Skin of body (tissue), 2 donors: ENCODE results near the gene GLI3. TPM values are rescaled to one million over a fixed set of nuclear protein-coding genes. Genes with fewer than 3 reads are reported as not detected.

ENCODE experiments used
- DNase-seq: peaks from one replicate; lab custom pipeline; 2025; lab: John Stamatoyannopoulos, UW
- total RNA-seq: library from RNA; depleted of rRNA; stranded (reverse); fragments of >200 nt; gene quantifications from one replicate; pipeline ENCODE4 v1.2.3, GENCODE V29; 2014

The GLI3 gene
- total RNA-seq, 1 donor from 2014 or later: 23.4 TPM

DNA sequence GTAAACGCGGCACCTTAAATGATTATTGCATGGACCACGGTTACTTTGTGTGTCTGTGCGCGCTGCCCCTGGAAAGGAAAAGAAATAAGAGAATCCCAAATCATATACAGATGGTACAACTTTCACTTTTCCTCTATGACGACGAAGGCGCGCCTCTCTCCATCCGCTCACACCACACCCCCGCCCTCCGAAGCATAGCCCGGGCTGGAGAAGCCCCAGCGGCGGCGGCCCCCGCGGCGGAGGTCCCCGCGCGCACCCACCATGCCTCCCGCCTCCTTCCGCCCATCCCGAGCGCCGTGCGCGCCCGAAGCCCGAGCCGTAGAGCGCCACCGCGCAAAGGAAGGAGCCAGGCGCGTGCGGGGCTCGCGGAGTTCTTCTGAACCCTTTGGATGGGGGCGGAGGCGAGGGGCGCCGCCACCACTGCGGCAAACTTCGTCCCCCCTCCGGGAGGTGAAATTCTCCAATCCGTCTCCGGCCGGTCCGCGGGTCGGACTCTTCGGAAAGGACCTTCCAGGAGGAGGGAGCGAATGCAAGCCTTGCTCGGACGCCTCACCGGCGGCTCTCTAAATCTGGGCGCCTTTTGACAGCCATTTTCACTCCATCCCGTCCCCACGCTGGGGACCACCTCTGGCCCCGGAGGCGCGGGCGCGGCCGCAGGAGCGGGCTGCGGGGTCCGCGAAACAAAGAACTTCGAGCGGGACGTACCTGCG is 588 bp downstream of the GLI3 start:
- peak; percentile 79 for DNase-seq

DNA sequence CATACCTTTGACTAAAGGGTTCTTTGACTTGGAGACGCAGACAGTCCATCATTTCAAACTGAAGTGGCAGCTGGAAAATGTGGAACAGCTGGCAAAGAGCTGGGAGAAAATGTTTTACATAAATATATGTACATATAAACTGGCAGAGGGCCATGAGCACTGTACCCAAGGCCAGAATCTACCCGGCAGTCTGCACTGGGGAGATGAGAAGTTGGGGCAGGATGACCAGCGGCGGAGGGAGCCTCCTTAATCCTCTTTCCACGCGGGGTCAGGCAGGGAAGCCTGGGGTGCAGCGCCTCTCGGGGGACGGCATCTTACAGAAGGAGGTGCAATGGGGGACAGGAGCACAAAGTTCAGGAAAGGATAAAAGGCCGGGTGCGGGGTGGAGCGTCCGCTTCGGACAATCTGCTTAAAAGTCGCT is 1.3 kb downstream of the GLI3 start:
- no peak for DNase-seq

DNA sequence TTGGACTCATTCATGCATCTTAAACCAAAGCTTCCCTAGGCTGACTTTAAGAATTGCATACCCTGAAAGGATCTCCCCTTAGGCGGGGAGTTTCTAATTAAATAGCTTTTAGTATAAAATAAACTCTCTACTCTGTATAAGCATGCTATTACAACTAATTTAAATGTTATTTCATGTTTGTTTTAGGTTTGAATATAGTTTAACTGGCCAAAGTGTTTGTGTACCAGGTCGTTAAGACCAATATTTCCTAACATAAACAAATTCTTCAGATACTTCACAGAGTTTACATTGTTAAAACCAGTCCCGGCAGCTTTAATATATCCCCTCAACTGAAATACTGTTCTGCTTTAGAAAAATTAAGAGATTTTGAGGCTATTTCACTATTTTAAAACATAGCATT is 2.3 kb downstream of the GLI3 start:
- DNase-seq: no peak

DNA sequence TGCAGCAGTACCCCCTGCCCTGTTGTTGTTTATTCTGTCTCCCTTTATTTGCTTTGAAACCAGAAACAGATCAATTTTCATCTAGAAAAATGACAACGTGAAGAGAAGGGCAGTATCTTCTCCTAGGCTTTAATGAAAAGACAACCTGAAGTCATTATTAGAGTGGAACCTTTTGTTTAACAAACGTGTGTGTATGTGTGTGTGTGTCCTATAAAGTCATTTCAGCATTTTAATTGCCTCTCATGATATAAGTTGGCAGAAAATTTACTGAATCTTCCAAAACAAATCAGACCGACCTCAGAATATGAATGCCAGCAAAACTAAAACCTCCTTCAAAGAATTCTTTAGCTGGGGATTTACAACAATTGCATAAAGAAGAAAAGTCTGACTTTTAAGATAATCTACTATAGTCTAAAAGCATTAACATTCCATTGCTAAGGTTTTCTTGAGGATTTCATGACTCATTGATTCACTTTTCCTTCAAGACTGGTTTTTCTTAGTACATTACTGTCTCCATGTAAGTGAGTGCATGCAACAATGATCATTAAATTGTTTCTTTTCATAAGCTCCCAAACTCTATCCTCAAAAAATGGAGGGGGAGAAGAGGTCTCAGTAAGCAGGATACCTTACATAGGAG is 3.2 kb downstream of the GLI3 start:
- DNase-seq: no peak

DNA sequence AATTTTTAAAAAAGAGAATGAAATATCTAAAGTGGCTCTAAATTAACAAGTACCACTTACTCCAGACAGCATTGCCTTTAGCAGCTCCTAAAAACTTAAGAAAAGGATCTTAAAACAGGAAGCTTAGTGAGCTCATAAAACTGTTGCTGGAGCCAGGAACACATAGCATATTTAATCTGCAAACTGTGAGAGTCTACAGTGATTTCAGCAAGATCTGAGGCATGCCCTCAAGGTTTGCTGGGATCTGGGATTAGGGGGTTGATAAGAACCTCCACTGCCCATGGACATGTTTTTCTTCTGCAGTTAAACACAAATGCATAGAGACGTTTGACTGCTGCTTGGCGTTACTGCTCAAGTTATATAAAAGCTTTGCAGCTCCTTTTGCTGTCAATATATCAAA is 3.8 kb downstream of the GLI3 start:
- DNase-seq: peak; percentile 74

DNA sequence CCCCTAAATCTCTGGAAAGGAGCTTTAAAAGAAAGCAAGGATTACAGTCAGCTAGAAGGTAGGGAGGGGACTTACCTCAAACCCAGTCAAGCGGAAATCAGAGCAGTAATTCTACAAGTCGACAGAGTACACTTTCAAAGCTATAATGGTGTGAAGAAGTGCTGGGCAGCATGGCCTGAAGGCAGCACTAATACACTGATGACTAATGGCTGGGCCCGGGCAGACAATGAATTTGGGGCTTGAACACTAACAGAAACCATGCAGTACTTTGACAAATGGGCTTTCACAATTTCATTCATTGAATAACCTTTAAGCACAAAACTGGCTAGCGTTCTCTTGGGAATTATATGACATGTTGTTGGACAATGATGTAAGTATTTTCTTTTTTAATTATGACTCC is 4.7 kb downstream of the GLI3 start:
- DNase-seq: no peak

DNA sequence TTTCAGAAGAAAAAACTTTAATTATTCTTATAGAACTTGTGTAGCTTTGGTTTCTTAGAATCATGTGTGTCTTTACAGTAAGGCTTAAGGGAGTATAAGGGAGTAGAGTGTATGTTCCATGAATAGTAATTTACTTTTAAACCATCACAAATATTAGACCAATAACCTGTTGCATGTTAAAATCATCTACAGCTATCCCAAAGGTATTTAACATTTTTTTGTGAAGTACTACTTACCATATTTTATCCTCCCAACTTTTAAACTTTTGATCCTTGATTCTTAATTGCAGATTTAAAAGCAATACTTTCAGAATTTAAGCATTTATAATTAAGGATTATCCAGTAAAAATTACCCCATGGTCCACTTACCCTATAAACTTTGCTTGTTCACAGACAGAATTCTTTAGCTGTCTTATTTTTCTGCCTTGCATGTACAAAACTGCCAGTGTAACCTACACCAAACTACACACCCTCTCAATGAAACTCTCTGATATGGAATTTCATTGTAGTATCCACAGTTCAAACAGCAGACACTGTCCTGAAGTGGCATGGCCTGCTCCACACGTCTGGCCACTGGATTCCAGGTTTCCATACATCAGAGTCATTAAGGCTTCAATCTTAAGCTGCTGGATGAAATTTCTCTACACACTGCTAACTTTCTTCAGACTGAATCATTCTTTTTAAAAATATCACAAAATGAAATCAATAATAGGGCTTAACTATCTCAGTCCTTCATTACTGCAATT is 5.8 kb downstream of the GLI3 start:
- DNase-seq: no peak

DNA sequence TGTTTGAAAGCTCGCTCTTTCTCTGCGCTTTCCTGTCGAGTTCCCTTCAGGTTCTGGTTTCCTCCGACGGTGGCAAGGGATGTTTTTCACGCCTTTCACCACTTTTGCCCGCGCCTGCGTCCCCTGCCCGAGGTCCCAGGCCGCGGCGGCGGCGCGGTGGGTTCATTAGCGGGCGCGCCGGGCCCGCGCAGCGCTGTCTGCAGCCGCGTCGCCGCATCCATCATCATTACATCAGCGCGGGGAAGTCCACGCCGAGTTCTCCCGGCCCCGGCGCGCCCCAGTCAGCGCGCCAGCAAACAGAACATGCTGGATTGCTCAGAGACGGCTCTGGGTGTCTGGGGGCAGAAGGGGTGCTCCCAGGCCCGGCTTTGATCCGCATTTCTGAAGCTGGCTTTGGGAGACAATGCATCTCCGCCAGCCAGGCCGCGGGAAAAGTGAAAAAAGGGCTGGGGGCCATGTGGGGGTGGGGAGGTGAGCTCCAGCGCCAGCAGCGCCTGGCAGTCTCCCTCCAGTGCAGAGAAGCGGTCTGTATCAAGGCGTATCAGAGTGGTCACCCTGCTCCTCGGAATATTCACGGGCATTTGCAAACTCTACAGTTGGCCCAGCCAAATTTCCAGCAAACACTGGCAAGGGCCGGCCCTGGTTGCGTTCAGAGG is 8.9 kb downstream of the GLI3 start:
- DNase-seq: no peak

DNA sequence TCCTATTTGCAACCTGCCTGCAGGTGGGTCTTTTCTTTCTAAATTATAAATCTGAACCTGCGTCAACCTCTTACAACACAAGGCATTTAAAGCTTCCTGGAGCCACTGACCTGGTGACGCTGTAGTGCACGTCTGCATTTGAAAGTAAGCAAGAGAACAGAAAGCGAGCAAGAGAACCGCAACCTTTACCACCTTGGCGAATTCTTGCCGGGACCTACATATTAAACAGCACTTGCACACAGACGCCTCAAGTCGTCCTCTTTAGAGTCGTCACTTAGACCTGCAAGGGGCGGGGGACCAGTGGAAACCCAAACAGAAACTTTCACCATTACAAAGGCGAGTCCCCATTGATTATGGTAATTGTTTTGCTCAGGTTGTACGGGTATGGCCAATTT is 9.5 kb downstream of the GLI3 start:
- DNase-seq: no peak

DNA sequence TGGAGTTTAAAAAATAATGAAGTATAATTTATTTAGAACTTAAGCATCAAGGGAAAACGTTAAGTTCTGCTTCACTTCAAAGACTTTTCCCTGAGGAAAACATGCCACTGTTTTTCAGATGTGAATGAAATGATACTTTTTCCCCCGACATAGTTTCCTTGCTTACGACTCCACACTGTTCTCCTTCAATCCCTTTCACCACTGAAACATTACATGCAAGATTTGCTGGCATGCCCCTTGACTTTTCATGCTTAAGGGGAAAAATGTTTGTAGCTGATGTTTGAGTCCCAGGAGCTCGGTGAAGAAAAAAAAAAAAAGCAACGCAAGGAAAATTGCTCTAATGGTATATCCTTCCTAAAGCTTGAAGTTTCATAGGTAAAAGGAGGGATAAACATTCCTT is 10.0 kb downstream of the GLI3 start:
- DNase-seq: no peak

DNA sequence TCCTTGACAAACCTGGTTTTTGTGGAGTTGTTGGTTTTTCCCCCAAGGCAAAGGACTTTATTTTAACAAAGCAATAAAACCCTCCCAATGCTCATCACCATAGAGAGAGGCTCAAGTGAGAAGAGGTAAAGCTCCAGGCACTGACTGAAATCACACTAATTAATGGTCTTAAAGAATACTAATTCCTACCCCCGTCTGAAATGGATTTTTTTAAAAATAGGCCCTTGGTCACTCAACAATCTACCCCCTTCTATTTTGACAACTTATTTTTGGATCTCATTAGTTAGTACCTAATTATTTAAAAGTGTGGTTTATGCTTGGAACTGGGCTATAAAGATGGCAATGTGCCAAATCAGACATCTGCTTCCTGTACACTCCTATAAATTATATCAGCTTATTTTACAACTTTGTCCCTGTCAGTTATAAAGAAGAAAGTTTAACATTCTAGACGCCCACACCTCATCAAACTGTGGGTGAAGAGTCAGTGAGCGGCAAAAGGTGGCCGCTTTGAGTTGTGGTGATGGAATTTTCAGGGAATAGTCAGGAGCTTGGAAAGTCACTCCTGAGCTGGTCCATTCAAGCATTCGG is 10.6 kb downstream of the GLI3 start:
- DNase-seq: no peak

DNA sequence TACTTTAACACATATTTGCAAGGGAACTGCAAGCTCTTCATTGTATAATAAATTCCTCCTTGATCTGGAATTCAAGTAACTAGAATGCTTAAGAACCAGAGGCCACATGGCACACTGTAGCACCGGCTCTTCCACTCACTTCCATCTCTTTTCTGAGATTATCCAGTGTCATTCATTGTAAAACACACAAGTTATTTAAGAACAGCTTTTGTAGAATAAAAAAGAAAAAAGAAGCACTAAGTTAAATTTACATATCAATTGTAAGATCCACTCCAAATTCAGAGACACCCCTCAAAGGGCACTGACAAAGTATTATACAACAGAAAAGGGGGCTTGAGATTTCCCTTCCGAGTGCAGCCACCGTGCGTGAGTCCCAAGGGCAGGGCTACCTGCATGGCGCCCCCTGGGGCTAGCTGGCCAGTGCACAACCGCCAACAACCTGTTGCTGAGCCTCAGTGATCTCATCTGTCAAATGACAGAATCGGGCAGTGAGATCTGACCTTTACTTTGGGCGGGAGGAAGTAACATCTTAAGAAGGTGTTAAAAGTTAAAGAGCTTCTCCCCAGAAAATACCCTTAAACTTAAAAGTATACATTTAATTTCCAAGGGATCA is 12.5 kb downstream of the GLI3 start:
- DNase-seq: no peak

DNA sequence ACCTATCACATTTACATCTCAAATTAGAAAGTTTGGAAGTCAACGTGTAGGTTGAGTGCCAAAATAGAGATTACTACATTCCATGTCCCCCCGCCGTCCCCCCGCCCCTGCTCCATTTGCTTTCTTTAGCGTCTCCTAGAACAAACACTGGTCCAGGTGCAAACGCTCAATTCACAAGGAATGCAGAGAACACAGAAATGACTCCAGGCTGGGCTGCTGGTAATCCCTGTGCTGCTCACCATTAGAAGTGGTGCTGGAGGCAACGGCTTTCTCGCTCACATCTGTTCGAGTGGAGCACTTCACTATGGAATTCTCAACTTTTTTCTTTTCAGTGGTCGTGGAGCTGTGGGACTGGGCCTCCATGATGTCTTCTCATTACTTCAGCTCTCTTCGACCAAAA is 14.1 kb downstream of the GLI3 start:
- no peak for DNase-seq

DNA sequence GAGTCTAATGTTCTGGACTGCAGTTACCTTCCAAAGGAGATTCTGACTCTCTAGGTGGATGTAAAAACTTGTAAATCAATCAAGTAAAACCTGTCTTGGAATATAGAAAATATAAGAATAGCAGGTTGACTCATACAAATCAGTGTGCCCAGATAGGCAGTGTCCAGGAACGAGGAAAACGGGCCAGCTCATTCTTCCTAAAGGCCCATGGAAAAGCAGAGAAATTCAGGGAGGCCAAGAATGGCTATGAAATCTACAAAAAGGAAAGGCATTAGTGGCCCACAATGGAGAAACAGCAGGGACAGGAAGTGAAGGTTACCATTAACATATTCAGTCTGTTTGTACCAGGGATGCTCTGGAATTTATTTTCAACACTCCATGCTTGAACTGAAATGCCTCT is 14.9 kb downstream of the GLI3 start:
- no peak for DNase-seq

DNA sequence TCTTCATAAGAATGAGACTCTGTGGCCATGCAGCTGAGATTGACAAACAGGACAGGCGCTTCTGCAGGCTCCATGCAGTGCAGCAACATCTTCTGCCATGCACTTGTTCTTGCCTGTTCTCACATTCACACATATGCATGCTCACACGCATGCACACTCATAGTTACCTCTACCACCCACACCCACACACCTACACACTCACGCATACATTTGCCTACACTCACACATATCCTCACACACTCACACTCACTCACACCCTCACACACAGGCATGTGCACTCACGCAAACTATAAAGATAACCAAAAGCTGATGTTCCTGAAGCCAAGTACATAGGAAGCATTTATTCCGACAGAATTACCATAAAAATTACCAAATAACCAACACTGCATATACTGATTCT is 15.7 kb downstream of the GLI3 start:
- no peak for DNase-seq

DNA sequence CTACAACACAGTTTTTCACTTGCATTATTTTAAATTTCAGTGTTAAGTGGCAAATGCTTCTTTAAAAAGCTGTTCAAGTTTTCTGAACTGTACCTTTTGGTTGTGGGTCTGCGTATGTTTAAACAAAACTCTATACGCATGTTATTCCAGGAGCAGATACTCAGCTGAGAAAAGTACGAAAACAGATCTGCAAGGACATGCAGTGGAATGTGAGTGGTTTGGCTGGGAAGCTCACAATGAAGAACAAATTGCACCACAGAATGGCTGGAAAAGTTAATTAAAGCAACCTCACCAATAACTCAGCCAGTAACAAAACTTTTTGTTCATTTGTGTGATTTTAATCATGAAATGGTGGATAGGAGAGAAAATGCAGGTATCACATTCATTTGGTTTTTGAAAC is 17.6 kb downstream of the GLI3 start:
- peak; percentile 38 for DNase-seq

DNA sequence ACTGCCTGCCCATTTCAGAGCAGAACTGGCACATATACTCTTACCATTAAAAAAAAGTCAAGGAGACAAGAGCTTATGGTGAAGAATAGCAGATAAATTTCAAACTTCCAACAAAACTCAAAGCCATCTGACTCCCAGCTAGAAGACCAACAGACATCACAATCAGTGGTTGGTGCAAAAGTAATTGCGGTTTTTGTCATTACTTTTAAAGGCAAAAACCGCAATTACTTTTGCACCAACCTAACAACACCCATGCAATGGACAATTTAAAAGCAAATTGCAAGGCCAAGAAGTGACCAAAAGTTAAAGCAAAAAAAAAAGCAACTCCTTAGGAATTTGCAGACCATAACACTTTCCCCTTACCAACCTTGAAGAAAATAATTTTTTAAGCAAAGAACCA is 18.8 kb downstream of the GLI3 start:
- DNase-seq: no peak

DNA sequence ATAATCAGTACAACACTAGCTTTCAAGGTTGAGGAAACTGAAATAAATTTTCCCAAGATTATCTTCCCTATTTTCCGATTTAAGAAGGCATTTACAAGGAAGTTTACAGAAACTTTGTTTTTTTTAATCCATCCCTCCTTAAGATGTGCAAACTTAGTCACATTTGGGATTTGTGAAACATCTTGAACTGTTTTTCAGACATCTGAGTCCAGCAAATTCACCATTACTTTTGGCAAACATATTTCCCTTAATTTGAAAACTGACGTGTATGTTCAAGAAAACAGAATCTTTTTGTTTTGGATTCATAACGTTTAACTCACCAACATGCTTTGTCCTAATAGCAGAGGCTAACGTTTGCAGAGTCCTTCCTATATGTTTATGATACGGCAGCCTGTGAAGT is 19.5 kb downstream of the GLI3 start:
- DNase-seq: peak; percentile 80

DNA sequence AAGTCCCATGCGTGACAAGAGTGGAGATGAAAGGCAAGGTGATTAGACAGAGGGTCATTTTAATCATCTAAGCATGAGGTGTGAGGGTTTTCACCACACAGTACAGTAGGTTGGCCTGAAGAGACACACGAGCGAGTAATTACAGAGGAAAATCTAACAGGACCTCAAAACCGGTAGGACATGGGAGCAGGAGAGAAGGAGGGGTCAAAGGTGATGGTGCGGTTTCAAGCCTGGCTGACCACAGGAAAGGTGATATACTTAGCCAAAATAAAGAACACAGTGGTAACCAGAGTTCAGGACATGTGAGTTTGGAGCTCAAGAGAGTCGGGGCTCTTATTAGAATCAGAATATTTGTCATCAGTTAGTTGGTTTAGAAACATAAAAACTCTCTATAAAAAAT is 20.0 kb downstream of the GLI3 start:
- DNase-seq: no peak

DNA sequence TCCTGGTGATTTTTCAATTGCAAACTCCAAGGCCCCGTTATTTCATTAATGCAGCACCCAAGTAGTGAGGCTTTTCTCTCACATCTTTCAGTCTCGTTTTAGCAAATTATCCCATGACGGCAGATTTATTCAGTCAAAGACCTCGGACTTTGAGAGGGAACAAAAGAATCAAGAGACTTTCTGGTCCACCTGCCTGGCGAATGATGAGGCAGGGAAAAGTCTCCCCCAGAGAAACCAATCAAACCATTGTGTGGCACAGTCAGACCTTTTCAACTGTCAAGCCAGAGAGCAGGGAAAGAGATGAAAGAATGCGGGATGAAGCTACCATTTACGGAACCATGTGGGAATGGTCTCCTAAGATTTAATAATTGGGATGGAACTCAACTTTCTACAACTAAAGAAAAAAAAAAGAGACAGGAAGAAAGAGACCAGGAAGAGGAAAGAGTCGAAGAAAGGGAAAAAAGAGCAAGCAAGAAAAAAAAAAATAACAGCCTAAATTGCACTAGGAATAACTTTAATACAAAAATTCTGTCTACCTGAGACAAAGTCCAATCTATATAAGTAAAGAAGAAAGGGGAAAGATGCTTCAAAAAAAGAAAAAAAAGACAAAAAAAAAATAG is 22.8 kb downstream of the GLI3 start:
- no peak for DNase-seq

DNA sequence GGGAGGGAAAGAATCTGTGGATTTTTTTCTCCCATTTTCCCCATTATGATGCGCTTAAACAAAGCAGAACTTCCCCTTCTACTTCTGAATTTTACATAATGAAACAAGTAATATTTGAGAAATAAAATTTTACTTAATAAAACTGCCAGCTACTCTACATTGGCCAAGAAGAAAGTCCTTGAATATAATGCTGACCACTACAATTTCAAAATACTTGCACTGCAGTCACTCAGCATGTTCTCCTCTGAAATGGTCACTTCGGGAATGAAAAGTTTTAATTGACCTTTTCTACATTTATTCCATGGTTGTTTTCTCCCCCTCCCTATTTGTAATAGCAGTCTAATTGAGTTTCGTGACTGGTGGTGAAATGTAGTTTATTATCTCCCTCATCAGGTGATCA is 23.9 kb downstream of the GLI3 start:
- DNase-seq: no peak
